Chondrocyte (in vitro differentiated cells): Measurements from ENCODE around the gene ALG6. TPM values are rescaled to one million over a fixed set of nuclear protein-coding genes. Genes with fewer than 3 reads are reported as not detected.
"Not testable (repeated sequence)": the region's sequence is repeated elsewhere in the genome, so short reads cannot be mapped to it uniquely, and the experiment has no call there.

Source experiments
- DNase-seq: peaks from one replicate; pipeline ENCODE4 v3.0.0; 2021; ENCODE audit warnings: mixed read lengths, low spot score
- H3K27ac Mint-ChIP-seq: one replicate; pipeline ENCODE4 v1.8.0; 2021; ENCODE audit warnings: mild to moderate bottlenecking, moderate library complexity, mixed read lengths; ENCODE audit not compliant: unreplicated experiment
- H3K27me3 Mint-ChIP-seq: 2 replicates; pipeline ENCODE4 v1.8.0; 2021; ENCODE audit warnings: low read depth, mixed read lengths
- H3K36me3 Mint-ChIP-seq: 2 replicates; pipeline ENCODE4 v1.8.0; 2021; ENCODE audit warnings: low read depth, mixed read lengths
- H3K4me1 Mint-ChIP-seq: 2 replicates; pipeline ENCODE4 v1.8.0; 2021; ENCODE audit warnings: low read depth, mild to moderate bottlenecking, mixed read lengths
- H3K4me3 Mint-ChIP-seq: one replicate; pipeline ENCODE4 v1.8.0; 2021; ENCODE audit warnings: mild to moderate bottlenecking, moderate library complexity, mixed read lengths; ENCODE audit not compliant: unreplicated experiment
- H3K9me3 Mint-ChIP-seq: 2 replicates; pipeline ENCODE4 v1.8.0; 2021; ENCODE audit warnings: low read depth, mixed read lengths
- CTCF ChIP-seq: fragments of 200-600 bp; sonication (generic); IDR thresholded peaks from 2 replicates; pipeline ENCODE4 v1.5.0; 2021; ENCODE audit warnings: antibody characterized with exemption, mild to moderate bottlenecking, moderate library complexity
- total RNA-seq: library from RNA; stranded (reverse); gene quantifications from 3 replicates; pipeline ENCODE4 v1.2.1, GENCODE V29; 2021

The ALG6 gene
- total RNA-seq, 1 donor from 2014 or later: 8.5 TPM

GRCh38 chr1:63463248-63463647 lies 95.8 kb downstream of the ALG6 start:
- Mint-ChIP-seq H3K36me3 (peaks cover 6% of the 10 kb centered on the region), H3K27me3 (no peaks in the 10 kb centered on the region), H3K27ac (no peak overlapping the region), H3K4me1 (no peaks in the 10 kb centered on the region), H3K9me3 (peaks cover 11% of the 10 kb centered on the region), H3K4me3 (no peak overlapping the region)
- TF ChIP-seq CTCF: no peak
- no peak for DNase-seq

GRCh38 chr1:63466181-63466580 lies 98.8 kb downstream of the ALG6 start:
- Mint-ChIP-seq H3K27ac (no peak overlapping the region), H3K4me1 (no peaks in the 10 kb centered on the region)

GRCh38 chr1:63466759-63467158 lies 99.3 kb downstream of the ALG6 start:
- DNase-seq: no peak
- no peaks in the 10 kb centered on the region for H3K27me3 Mint-ChIP-seq
- H3K36me3 Mint-ChIP-seq: peaks cover 6% of the 10 kb centered on the region
- H3K9me3 Mint-ChIP-seq: peaks cover 15% of the 10 kb centered on the region
- H3K4me1 Mint-ChIP-seq: no peaks in the 10 kb centered on the region
- H3K4me3 Mint-ChIP-seq: no peak overlapping the region
- no peak for TF ChIP-seq CTCF
- no peak overlapping the region for H3K27ac Mint-ChIP-seq

More at GRCh38 chr1:63466181-63466580, 98.8 kb downstream of the ALG6 start:
- Mint-ChIP-seq H3K9me3 (peaks cover 17% of the 10 kb centered on the region), H3K4me3 (no peak overlapping the region), H3K36me3 (peaks cover 6% of the 10 kb centered on the region), H3K27me3 (no peaks in the 10 kb centered on the region)
- TF ChIP-seq CTCF: no peak
- DNase-seq: no peak

- H3K36me3 Mint-ChIP-seq, H3K4me3 Mint-ChIP-seq, H3K27me3 Mint-ChIP-seq, DNase-seq, H3K27ac Mint-ChIP-seq, H3K9me3 Mint-ChIP-seq, H3K4me1 Mint-ChIP-seq: not testable (repeated sequence)
Observed at GRCh38 chr1:63468683-63469082, 101.3 kb downstream of the ALG6 start.

GRCh38 chr1:63475761-63476160 lies 108.3 kb downstream of the ALG6 start:
- Mint-ChIP-seq H3K27me3 (no peaks in the 10 kb centered on the region), H3K4me3 (no peak overlapping the region), H3K27ac (no peak overlapping the region), H3K9me3 (no peaks in the 10 kb centered on the region), H3K36me3 (peaks cover 2% of the 10 kb centered on the region), H3K4me1 (no peaks in the 10 kb centered on the region)
- no peak for DNase-seq
- TF ChIP-seq CTCF: no peak

- Mint-ChIP-seq H3K27me3 (no peaks in the 10 kb centered on the region), H3K9me3 (no peaks in the 10 kb centered on the region), H3K36me3 (peaks cover 2% of the 10 kb centered on the region), H3K27ac (no peak overlapping the region), H3K4me1 (no peaks in the 10 kb centered on the region), H3K4me3 (no peak overlapping the region)
- no peak for DNase-seq
- TF ChIP-seq CTCF: no peak
Observed at GRCh38 chr1:63480057-63480456, 112.6 kb downstream of the ALG6 start.
